IgD-negative memory B cell (primary cell): ENCODE measurements around the gene DCN. TPM values are rescaled to one million over a fixed set of nuclear protein-coding genes. Genes with fewer than 3 reads are reported as not detected.

Experiments used
- H3K27ac Mint-ChIP-seq, 3 donors: one replicate each; pipeline ENCODE4 v1.8.0; 2020 to 2022; ENCODE audit warnings: mild to moderate bottlenecking in 3 of 3, mixed read lengths in 3 of 3, moderate library complexity in 1 of 3
- H3K27me3 Mint-ChIP-seq: one replicate; pipeline ENCODE4 v1.8.0; 2021; ENCODE audit warnings: mixed read lengths
- H3K36me3 Mint-ChIP-seq: one replicate; pipeline ENCODE4 v1.8.0; 2020; ENCODE audit warnings: mild to moderate bottlenecking, mixed read lengths
- H3K4me1 Mint-ChIP-seq, 3 donors: one replicate each; pipeline ENCODE4 v1.8.0; 2020 to 2022; ENCODE audit warnings: mixed read lengths in 3 of 3, mild to moderate bottlenecking in 1 of 3
- H3K4me3 Mint-ChIP-seq, 4 donors: one replicate each; pipeline ENCODE4 v1.8.0; 2020 to 2022; ENCODE audit warnings: mild to moderate bottlenecking in 4 of 4, mixed read lengths in 4 of 4, moderate library complexity in 3 of 4
- H3K9me3 Mint-ChIP-seq, 3 donors: one replicate each; pipeline ENCODE4 v1.8.0; 2020 to 2021; ENCODE audit warnings: mixed read lengths in 3 of 3, mild to moderate bottlenecking in 1 of 3
- polyA plus RNA-seq: library from polyadenylated mRNA; unstranded; fragments of 300-500 nt; fragmentation: Illumina TruSeq; gene quantifications from one replicate; pipeline ENCODE4 v1.2.3, GENCODE V29; 2021

The DCN gene
- polyA plus RNA-seq, 1 donor from 2014 or later: not detected

DNA sequence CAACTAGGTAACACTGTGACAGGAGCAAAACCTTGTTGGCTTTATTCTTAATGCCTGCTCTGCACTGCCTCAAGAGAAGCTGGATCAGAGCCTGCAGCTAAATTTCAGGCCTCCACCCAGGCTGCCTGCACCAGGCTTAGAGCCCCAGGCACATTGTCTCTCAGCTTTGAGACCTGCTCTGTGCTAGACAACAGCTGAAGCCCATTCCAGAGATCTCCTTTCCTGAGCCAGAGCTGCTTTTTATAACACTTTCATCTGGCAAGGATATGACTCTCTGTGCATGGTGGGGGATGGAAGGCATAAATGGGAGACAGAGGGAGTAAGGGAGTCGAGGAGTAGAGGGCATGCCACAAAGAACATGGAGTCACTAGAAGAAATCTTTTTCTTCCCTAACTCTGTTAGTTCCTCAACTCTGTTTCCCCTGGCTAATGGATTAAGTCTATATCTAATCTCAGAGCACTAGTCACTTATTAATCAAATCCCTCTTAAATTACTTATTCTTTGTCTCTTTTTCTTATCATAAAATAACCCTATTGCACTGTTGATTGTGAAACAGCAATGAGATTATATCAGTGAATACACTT is 44.2 kb downstream of the DCN start:
- Mint-ChIP-seq H3K4me1 (no peaks in the 10 kb centered on the region), H3K27ac (no peak overlapping the region), H3K27me3 (peaks cover 1% of the 10 kb centered on the region), H3K4me3 (no peak overlapping the region), H3K36me3 (no peaks in the 10 kb centered on the region), H3K9me3 (peaks cover 0 to 5% (median 4%) of the 10 kb centered on the region in 3 donors)

DNA sequence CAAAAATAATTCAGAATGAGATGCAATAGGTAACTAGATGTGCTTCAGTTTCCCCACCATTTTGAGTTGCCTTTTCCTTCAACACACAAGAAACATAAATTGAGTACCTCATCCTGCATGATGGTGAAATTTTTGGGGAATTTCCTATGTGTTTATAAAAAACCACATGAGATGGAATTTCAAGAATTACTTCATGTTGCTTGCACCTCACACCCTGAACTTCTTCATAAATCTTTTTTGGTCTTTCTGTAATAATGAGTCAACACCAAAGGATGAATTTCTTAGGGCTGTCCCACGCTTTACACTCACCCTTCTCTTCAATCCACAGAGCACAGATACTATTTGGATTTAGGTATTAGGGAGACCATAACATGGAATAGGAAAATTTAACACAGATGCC is 48.7 kb downstream of the DCN start:
- Mint-ChIP-seq H3K36me3 (no peaks in the 10 kb centered on the region), H3K4me3 (no peak overlapping the region)

DNA sequence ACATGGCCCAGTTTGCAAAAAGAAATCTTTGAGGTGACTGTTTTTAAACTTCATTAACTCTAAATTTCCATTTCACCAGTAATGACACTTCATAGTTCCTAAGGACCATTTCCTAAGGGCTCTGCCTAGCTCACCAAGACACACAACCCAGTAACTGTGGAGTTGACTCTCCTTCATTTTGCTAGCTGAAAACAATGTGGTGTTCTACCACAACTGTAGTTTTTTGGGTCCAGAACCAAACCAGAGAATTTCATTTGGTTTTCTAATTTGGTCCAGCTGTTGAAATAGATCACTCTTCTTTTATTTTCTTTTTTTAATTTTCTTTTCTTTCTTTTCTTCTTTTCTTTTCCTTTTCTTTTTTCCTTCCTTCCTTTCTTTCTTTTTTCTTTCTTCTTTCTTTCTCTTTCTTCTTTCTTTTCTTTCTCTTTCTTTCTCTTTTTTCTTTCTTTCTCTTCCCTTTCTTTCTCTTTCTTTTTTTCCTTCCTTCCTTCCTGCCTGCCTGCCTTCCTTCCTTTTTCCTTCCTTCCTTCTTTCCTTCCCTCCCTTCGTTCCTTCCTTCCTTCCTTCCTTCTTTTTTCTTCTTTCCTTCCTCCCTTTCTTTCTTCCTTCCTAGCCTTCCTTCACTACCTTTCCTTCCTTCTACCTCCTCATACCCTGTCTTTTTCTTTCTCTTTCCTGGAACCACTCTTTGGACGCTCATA is 52.8 kb downstream of the DCN start:
- Mint-ChIP-seq H3K9me3 (peaks cover 0 to 2% (median 0%) of the 10 kb centered on the region in 3 donors), H3K27me3 (no peaks in the 10 kb centered on the region), H3K4me1 (peaks cover 0 to 2% (median 0%) of the 10 kb centered on the region in 3 donors), H3K4me3 (no peak overlapping the region), H3K36me3 (no peaks in the 10 kb centered on the region), H3K27ac (no peak overlapping the region)

More for the DNA sequence above, 48.7 kb downstream of the DCN start:
- H3K27me3 Mint-ChIP-seq: no peaks in the 10 kb centered on the region
- peaks cover 0 to 2% (median 0%) of the 10 kb centered on the region in 3 donors for H3K4me1 Mint-ChIP-seq
- no peak overlapping the region for H3K27ac Mint-ChIP-seq
- peaks cover 0 to 4% (median 0%) of the 10 kb centered on the region in 3 donors for H3K9me3 Mint-ChIP-seq

DNA sequence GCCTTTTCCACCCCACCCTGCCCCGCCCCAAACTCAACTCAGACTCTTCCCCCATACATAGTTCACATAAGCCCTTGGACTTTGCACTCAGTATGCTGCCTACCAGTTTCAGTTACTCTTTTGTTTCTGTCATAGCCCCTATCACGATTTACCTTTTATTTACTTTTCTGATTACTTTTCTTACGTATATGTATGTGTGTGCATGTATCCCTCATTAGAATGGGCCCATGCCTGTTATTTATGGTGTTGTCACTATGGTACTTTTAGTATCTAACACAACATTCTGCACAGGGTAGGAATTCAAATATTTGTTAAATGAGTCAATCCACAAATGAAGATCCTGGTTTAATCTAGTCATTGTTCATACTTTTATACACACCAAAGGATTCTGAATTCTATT is 54.9 kb downstream of the DCN start:
- H3K27ac Mint-ChIP-seq: no peak overlapping the region

DNA sequence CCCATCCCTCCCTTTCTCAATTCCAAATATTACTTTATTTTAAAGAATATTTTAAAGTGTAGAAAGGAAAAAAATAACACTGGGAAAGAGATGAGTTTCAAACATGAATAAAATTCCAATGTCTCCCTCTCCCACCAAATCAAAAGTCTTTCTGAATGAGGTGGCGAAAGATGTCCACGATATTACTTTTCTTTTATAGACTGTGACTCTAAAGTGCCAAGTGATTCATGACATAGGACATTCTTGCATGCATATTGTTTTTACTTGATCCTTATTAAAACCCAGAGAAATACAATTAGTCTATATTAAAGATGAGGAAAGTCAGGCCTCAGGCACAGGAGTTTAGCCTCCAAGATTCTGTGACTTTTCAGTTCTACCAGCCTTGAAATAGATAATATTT is 55.3 kb downstream of the DCN start:
- Mint-ChIP-seq H3K4me1 (peaks cover 0 to 2% (median 0%) of the 10 kb centered on the region in 3 donors), H3K27ac (no peak overlapping the region)

More for the DNA sequence above, 54.9 kb downstream of the DCN start:
- peaks cover 0 to 2% (median 0%) of the 10 kb centered on the region in 3 donors for H3K9me3 Mint-ChIP-seq
- H3K4me3 Mint-ChIP-seq: no peak overlapping the region
- H3K4me1 Mint-ChIP-seq: peaks cover 0 to 2% (median 0%) of the 10 kb centered on the region in 3 donors
- H3K27me3 Mint-ChIP-seq: no peaks in the 10 kb centered on the region
- H3K36me3 Mint-ChIP-seq: no peaks in the 10 kb centered on the region

DNA sequence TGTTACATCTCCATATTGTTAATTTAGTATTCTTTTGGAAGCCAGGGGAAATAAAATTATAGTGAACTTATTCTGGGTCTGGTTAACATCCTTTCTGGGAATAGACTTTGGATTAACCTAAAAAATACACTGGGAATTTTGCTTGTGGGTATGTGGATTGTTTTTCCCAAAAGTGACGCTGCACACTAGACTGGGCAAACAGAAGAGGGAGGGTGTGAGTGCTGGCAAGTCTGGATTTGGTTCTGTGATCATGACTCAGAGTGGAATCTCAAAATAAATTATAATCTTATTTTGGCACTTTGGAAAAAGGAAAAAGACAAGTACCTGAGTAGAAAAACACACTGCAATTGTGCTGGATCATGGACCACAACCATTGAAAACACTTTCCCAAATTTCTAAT is 56.1 kb downstream of the DCN start:
- peaks cover 0 to 4% (median 0%) of the 10 kb centered on the region in 3 donors for H3K9me3 Mint-ChIP-seq
- no peaks in the 10 kb centered on the region for H3K36me3 Mint-ChIP-seq
- H3K4me3 Mint-ChIP-seq: no peak overlapping the region
- H3K27me3 Mint-ChIP-seq: no peaks in the 10 kb centered on the region
- H3K4me1 Mint-ChIP-seq: peaks cover 0 to 2% (median 0%) of the 10 kb centered on the region in 3 donors
- no peak overlapping the region for H3K27ac Mint-ChIP-seq

More for the DNA sequence above, 55.3 kb downstream of the DCN start:
- Mint-ChIP-seq H3K4me3 (no peak overlapping the region), H3K36me3 (no peaks in the 10 kb centered on the region), H3K9me3 (peaks cover 0 to 4% (median 0%) of the 10 kb centered on the region in 3 donors), H3K27me3 (no peaks in the 10 kb centered on the region)

DNA sequence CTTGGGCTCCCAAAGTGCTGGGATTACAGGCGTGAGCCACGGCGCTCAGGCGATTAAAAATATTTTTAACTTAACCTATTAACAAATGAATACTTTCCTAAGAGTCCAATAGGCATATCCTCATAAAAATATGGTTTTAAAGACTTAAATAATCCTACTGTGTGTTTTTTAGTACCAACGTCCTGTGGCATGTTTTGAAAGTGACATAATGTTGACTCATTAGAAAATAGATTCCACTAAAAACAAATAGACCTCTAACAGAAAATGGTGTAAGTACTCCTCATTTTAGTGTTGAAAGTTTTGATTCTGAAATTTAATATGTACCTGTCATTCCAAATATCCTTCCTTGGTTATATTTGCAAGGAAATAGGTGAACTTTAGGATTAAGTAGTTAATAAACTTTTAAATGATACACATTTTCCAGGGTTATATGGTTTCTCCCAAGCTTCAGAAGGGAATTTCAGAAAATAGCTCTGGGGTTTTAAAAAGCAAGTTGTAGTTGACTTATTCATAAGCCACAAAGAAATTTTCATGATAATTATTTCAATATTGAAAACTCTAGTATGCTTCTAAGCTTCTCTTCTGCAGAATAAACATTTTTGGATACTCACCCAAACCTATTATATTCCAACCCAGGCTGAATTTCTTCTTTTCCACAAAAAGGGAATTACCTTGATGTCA is 59.2 kb downstream of the DCN start:
- no peaks in the 10 kb centered on the region for H3K4me1 Mint-ChIP-seq
- H3K4me3 Mint-ChIP-seq: no peak overlapping the region
- H3K9me3 Mint-ChIP-seq: peaks cover 0 to 4% (median 0%) of the 10 kb centered on the region in 3 donors
- H3K27ac Mint-ChIP-seq: no peak overlapping the region
- H3K27me3 Mint-ChIP-seq: no peaks in the 10 kb centered on the region
- no peaks in the 10 kb centered on the region for H3K36me3 Mint-ChIP-seq

DNA sequence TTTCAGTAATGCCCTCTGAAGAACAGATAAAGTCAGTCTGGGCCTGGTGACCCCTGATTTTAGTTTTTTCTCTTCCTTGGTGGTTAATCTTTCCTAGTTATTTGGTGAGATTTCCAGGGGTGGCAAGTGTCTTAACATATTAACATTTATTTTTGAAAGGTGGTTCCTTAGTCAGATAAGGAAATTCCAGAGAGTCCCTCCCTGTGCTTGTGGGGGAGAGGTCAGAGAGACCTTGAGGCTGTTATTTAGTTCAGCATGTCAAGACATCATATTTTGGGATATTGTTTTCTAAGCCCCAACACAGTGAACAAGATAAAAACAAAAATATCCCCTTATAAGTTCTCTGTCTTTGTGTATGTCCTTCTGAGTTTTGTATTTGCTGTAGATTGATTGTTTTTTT is 61.8 kb downstream of the DCN start:
- no peaks in the 10 kb centered on the region for H3K4me1 Mint-ChIP-seq
- H3K4me3 Mint-ChIP-seq: no peak overlapping the region
- peak overlapping the region in 1 of 3 donors; percentile 12 for H3K27ac Mint-ChIP-seq
- no peaks in the 10 kb centered on the region for H3K36me3 Mint-ChIP-seq
- H3K27me3 Mint-ChIP-seq: no peaks in the 10 kb centered on the region
- H3K9me3 Mint-ChIP-seq: peaks cover 0 to 4% (median 0%) of the 10 kb centered on the region in 3 donors

DNA sequence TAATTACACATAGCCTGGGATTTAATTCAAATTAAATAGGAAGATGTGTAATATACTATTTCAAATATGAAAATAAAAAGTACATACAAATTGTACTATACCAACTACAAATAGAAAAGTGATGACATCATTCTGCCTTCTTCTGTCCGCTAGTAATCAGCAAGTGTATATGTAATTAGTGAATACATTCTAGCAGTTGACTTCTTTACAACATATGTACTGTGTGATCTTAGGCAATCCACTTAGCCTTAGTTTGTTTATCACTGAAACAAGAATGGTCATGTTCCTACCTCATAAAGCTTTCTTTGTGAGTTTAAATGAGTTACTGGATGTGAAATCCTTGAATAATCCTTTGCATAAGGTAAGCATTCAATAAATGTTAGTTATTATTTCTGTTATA is 63.5 kb downstream of the DCN start:
- H3K27me3 Mint-ChIP-seq: no peaks in the 10 kb centered on the region
- H3K4me1 Mint-ChIP-seq: no peaks in the 10 kb centered on the region

DNA sequence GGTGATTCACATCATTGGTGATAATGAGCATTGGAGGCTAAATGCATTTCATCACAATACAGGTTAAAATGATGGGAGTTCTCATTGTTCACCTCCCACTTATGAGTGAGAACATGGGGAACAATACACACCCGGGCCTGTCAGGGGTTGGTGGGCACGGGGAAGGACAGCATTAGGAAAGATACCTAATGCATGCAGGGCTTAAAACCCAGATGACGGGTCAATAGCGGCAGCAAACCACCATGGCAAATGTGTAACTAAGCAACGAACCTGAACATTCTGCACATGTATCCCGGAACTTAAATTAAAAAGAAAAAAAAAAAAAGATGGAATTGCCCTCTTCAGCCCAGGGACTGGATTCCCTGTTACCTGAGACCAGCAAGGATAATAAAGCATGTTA is 69.0 kb downstream of the DCN start:
- Mint-ChIP-seq H3K27me3 (no peaks in the 10 kb centered on the region), H3K4me3 (no peak overlapping the region), H3K4me1 (peaks cover 0 to 1% (median 0%) of the 10 kb centered on the region in 3 donors), H3K27ac (no peak overlapping the region), H3K36me3 (no peaks in the 10 kb centered on the region), H3K9me3 (no peaks in the 10 kb centered on the region)

More for the DNA sequence above, 63.5 kb downstream of the DCN start:
- H3K36me3 Mint-ChIP-seq: no peaks in the 10 kb centered on the region
- peaks cover 0 to 2% (median 0%) of the 10 kb centered on the region in 3 donors for H3K9me3 Mint-ChIP-seq
- H3K27ac Mint-ChIP-seq: no peak overlapping the region
- H3K4me3 Mint-ChIP-seq: no peak overlapping the region

DNA sequence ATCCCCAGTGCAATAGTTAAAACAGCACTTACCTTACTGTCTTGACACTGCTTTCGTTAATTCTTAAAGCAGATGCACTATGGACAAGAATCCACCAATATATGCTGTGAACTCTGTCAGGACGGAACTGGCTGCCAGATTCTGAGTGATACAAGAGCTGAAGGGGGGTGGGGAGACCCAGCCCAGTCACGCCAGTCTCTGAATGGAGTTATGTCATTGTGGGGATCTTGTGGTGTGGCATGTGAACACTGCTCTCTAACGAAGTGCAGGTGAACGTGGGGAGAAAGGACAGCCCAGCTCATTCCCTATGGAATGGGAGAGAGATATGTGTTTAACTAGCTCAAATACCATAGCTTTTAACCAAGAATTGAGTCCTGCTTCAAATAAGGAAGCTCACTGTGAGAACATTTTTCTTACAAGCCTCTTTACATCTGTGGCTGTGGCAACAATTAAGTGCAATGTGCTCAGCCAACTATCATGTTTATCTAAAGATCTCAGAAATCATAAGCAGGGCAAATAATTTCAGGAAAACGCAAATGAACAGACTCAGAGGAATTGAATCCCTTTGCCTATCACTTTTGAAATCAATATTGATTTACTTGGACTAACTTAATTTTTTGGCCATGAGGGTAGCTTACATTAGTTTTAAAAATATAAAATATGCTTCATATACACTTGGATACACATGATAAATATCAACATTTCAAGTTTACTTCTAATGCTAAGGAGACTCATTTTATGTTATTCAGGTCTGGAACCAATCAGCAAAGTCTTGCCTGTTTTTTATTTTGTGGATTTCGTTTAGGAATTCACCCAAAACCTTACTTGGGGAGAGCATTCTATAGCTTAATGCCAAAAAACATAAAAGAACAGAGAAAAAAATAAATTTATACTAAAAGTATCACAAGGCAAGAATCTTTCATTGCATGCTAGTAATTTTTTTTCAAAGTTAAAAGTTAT is 71.0 kb downstream of the DCN start, which contains the start of gene LUM:
TSS of gene LUM (minus strand) at position 129 of the 960 bp plus-strand sequence. CDS start 2,515 bp downstream, outside the sequence.
- Mint-ChIP-seq H3K4me1 (peaks cover 0 to 2% (median 0%) of the 10 kb centered on the region in 3 donors), H3K4me3 (no peak within 1 kb of the TSS), H3K9me3 (no peaks in the 10 kb centered on the region), H3K36me3 (no peaks in the 10 kb centered on the region), H3K27me3 (peaks cover 1% of the 10 kb centered on the region), H3K27ac (no peak within 1 kb of the TSS)

DNA sequence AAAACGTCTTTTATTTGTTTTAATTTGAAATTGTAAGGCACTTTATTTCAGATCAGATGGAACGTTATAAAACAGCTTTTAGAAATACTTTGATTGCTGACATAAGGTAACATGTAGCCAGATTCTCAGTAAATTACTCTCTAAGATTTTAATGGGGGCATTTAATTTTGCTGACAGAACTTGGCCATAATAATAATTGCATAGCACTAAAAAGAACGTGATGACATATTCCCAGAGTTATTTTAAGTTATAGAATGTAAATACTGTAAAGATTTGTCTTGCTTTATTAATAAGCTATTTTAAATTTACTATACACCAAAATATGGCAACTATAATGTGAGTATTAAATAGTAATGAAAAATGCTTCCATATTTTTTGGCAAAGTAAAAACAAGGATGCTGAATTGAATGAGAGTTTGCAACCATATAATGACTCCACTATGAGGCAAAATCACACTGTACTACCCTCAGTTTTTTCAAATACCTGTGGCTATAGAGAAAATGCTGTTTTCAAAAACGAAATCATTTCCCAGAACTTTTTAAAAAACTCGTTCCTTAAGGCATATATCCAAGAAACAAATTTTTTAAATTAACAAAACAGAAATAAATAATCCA is 72.2 kb downstream of the DCN start:
- no peaks in the 10 kb centered on the region for H3K9me3 Mint-ChIP-seq
- H3K4me3 Mint-ChIP-seq: no peak overlapping the region
- peaks cover 2% of the 10 kb centered on the region for H3K27me3 Mint-ChIP-seq
- no peaks in the 10 kb centered on the region for H3K36me3 Mint-ChIP-seq
- H3K4me1 Mint-ChIP-seq: peaks cover 0 to 2% (median 0%) of the 10 kb centered on the region in 3 donors
- H3K27ac Mint-ChIP-seq: no peak overlapping the region

DNA sequence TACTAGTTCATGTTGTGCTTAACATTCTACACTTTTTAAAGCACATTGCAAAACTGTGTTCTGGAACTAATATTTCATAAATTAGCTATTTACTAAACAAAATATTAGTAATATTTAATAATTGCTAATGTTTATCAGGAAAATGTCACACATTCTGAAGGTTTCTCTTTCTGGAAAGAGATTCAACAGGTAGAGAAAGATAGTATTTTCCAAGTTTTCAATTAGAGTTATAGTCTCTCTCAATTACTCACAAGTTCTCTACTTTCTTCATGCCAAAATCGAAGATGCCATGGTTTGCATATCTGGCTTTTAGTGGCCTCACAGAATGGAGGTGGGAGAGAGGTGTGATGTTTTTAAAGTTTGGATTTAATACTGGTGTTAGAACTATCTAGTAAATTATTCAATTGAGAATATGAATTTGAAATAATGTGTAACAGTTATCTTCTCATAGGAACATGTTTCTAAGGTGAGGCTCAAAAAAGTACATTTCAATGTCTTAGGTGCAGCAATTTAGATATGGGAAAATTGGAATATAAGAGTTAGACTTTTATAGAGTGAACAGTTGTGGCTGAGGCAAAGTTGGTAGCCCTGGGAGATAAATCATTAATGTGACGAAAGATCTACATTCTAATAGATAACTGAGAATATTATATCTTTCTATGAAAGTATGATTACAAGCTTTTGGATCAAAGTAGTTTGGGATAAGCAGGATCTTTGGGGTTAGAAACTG is 72.9 kb downstream of the DCN start:
- H3K4me1 Mint-ChIP-seq: peaks cover 0 to 2% (median 0%) of the 10 kb centered on the region in 3 donors
- H3K27me3 Mint-ChIP-seq: peaks cover 2% of the 10 kb centered on the region
- H3K36me3 Mint-ChIP-seq: no peaks in the 10 kb centered on the region
- H3K4me3 Mint-ChIP-seq: no peak overlapping the region
- H3K27ac Mint-ChIP-seq: no peak overlapping the region
- H3K9me3 Mint-ChIP-seq: no peaks in the 10 kb centered on the region
